HepG2 (cell line): Measurements from ENCODE around the gene BCAN. TPM values are rescaled to one million over a fixed set of nuclear protein-coding genes. Genes with fewer than 3 reads are reported as not detected.

Experiments used
- ATAC-seq: fragments of 200-7000 bp; cut with Tn5 transposase; 3 replicates; pipeline ENCODE4 v1.9.1; 2020; ENCODE audit warnings: mild to moderate bottlenecking, moderate library complexity
- BruUV-seq: library from RNA; stranded (reverse); fragments of 400-500 nt; replicated peaks from 2 replicates; lab custom pipeline; 2021; lab: Mats Ljungman, UMichigan
- CTCF ChIA-PET: fragments of 300-600 bp; formaldehyde crosslinking; extraction: SDS; loops from one replicate; lab custom pipeline; 2021; ENCODE audit warnings: low total read pairs, inconsistent platforms, low intra/inter-chr PET ratio; lab: Yijun Ruan, JAX
- POLR2A ChIA-PET: fragments of 350-600 bp; sonication (Branson Sonifier 250); formaldehyde crosslinking; loops from one replicate; lab custom pipeline; 2020; ENCODE audit warnings: antibody characterized with exemption, inconsistent platforms; lab: Yijun Ruan, JAX
- DNase-seq: peaks from one replicate; pipeline ENCODE4 v3.0.0-alpha.2; 2015; ENCODE audit warnings: low spot score
- FAIRE-seq: peaks from 3 replicates; lab custom pipeline; 2011; peaks lifted over from hg19 to GRCh38; lab: Jason Lieb, UNC
- H2AFZ ChIP-seq: one replicate; pipeline ENCODE4 v1.6.1; 2011; ENCODE audit warnings: low read length, inconsistent platforms
- H3K27ac ChIP-seq: fragments of 300-600 bp; 3 replicates; pipeline ENCODE4 v1.8.0; 2011; ENCODE audit warnings: mixed run types, mild to moderate bottlenecking, mixed read lengths, low read length, inconsistent platforms; ENCODE audit not compliant: insufficient read depth; ENCODE audit errors: extremely low read length
- H3K27me3 ChIP-seq, 2 experiments: fragments of 200-600 bp in 1 of 2; 2 replicates in 1 of 2; 3 replicates in 1 of 2; pipeline versions ENCODE4 v1.6.0 to v1.8.0; 2011; ENCODE audit warnings: low read length in 2 of 2, mild to moderate bottlenecking in 2 of 2, moderate library complexity in 2 of 2, inconsistent platforms in 1 of 2; ENCODE audit not compliant: insufficient read depth in 2 of 2, control insufficient read depth in 1 of 2
- H3K36me3 ChIP-seq, 2 experiments: fragments of 200-600 bp in 1 of 2; replicated peaks in 1 of 2; 2 replicates in 1 of 2; 3 replicates in 1 of 2; pipeline versions ENCODE4 v1.5.1 to v1.8.0; 2011; ENCODE audit warnings: low read length in 2 of 2, inconsistent platforms in 1 of 2; ENCODE audit not compliant: insufficient read depth in 2 of 2, control insufficient read depth in 1 of 2
- H3K4me1 ChIP-seq: 2 replicates; pipeline ENCODE4 v1.5.1; 2012; ENCODE audit warnings: low read length, inconsistent platforms; ENCODE audit not compliant: insufficient read depth
- H3K4me2 ChIP-seq: 2 replicates; pipeline ENCODE4 v1.6.0; 2011; ENCODE audit warnings: low read depth, low read length, inconsistent platforms
- H3K4me3 ChIP-seq, 3 experiments: fragments of 200-600 bp in 1 of 3; sonication (generic), shearing (Covaris generic) in 1 of 3; replicated peaks in 1 of 3; 2 replicates each; pipeline ENCODE4 v1.5.1; 2011 to 2016; ENCODE audit warnings: low read length in 3 of 3, inconsistent platforms in 2 of 3, low read depth in 2 of 3, mild to moderate bottlenecking in 2 of 3, control low read depth in 1 of 3, mixed read lengths in 1 of 3; ENCODE audit not compliant: insufficient read depth in 1 of 3
- H3K79me2 ChIP-seq: one replicate; pipeline ENCODE4 v1.6.1; 2011; ENCODE audit warnings: low read length, inconsistent platforms; ENCODE audit not compliant: insufficient read depth
- H3K9ac ChIP-seq: 2 replicates; pipeline ENCODE4 v1.6.0; 2011; ENCODE audit warnings: mild to moderate bottlenecking, low read depth, low read length, inconsistent platforms; ENCODE audit not compliant: insufficient read depth
- H3K9me3 ChIP-seq: 2 replicates; pipeline ENCODE4 v1.5.1; 2012; ENCODE audit warnings: mild to moderate bottlenecking, low read length
- H4K20me1 ChIP-seq: 2 replicates; pipeline ENCODE4 v1.6.0; 2011; ENCODE audit warnings: inconsistent platforms, mild to moderate bottlenecking, low read length, moderate library complexity; ENCODE audit not compliant: insufficient read depth
- AGO1 ChIP-seq: fragments of 200-400 bp; formaldehyde crosslinking; IDR thresholded peaks from 2 replicates; pipeline ENCODE4 v1.6.1; 2017; ENCODE audit warnings: mild to moderate bottlenecking, low read depth, low read length, moderate library complexity; ENCODE audit not compliant: poor library complexity, severe bottlenecking
- CEBPB ChIP-seq: IDR thresholded peaks from 2 replicates; pipeline ENCODE4 v1.6.1; 2011; ENCODE audit warnings: low read depth, low read length, improper control_type of control experiment, borderline replicate concordance
- CHD4 ChIP-seq: fragments of 200-600 bp; sonication (generic); IDR thresholded peaks from 2 replicates; pipeline ENCODE4 v1.7.0; 2017; ENCODE audit warnings: mild to moderate bottlenecking, low read length, borderline replicate concordance
- E2F2 ChIP-seq: sonication (generic); formaldehyde crosslinking; IDR thresholded peaks from 2 replicates; pipeline ENCODE4 v1.4.0; 2020; ENCODE audit warnings: missing genetic modification reagents, borderline replicate concordance
- FOXA1 ChIP-seq, 2 experiments: fragments of 450-650 bp in 1 of 2; sonication (generic) in 1 of 2; formaldehyde crosslinking in 1 of 2; IDR thresholded peaks; 2 replicates each; pipeline versions ENCODE4 v1.4.0 to v1.6.1; 2016 to 2020; ENCODE audit warnings: missing genetic modification reagents in 1 of 2
- FOXK1 ChIP-seq: sonication (generic); formaldehyde crosslinking; IDR thresholded peaks from 2 replicates; pipeline ENCODE4 v1.4.0; 2020; ENCODE audit warnings: low read depth, missing genetic modification reagents, borderline replicate concordance
- GATAD1 ChIP-seq: IDR thresholded peaks from 2 replicates; pipeline ENCODE4 v1.6.1; 2016; ENCODE audit warnings: missing genetic modification reagents, missing compliant biosample characterization
- MEF2D ChIP-seq: sonication (generic); formaldehyde crosslinking; IDR thresholded peaks from 2 replicates; pipeline ENCODE4 v1.5.1; 2020; ENCODE audit warnings: mild to moderate bottlenecking, missing genetic modification reagents
- SAP130 ChIP-seq: IDR thresholded peaks from 2 replicates; pipeline ENCODE4 v1.6.1; 2016; ENCODE audit warnings: low read depth
- WIZ ChIP-seq: sonication (generic); formaldehyde crosslinking; IDR thresholded peaks from 2 replicates; pipeline ENCODE4 v1.5.1; 2020; ENCODE audit warnings: mild to moderate bottlenecking, missing genetic modification reagents
- ZBTB25 ChIP-seq: IDR thresholded peaks from 2 replicates; pipeline ENCODE4 v1.6.1; 2018; ENCODE audit warnings: missing genetic modification reagents
- ZBTB7A ChIP-seq: sonication (generic); formaldehyde crosslinking; IDR thresholded peaks from 2 replicates; pipeline ENCODE4 v1.8.0; 2022; ENCODE audit warnings: mild to moderate bottlenecking, missing genetic modification reagents
- ZNF121 ChIP-seq: sonication (generic); formaldehyde crosslinking; IDR thresholded peaks from 2 replicates; pipeline ENCODE4 v1.5.0; 2020; ENCODE audit warnings: mild to moderate bottlenecking, missing genetic modification reagents
- ZNF724P ChIP-seq: sonication (generic); formaldehyde crosslinking; IDR thresholded peaks from 2 replicates; pipeline ENCODE4 v1.8.0; 2022; ENCODE audit warnings: missing genetic modification reagents, borderline replicate concordance
- ZNF737 ChIP-seq: sonication (generic); formaldehyde crosslinking; IDR thresholded peaks from 2 replicates; pipeline ENCODE4 v1.5.0; 2020; ENCODE audit warnings: missing genetic modification reagents, mild to moderate bottlenecking, borderline replicate concordance
- ZNF747 ChIP-seq: sonication (generic); formaldehyde crosslinking; IDR thresholded peaks from 2 replicates; pipeline ENCODE4 v1.8.1; 2023; ENCODE audit warnings: missing genetic modification reagents, mild to moderate bottlenecking, borderline replicate concordance
- ZNF879 ChIP-seq: sonication (generic); formaldehyde crosslinking; IDR thresholded peaks from 2 replicates; pipeline ENCODE4 v1.8.1; 2023; ENCODE audit warnings: missing genetic modification reagents
- WGBS: methylation state at CpG from one replicate; pipeline ENCODE4 v1.1.6; 2017; ENCODE audit warnings: low lambda C conversion rate; 5-methylcytosine and 5-hydroxymethylcytosine counted together
- in situ Hi-C: cut with HindIII; loops from 2 replicates; pipeline ENCODE4 v1.10.0; 2017; ENCODE audit warnings: low pct_unique_long_range_greater_than_20kb; ENCODE audit not compliant: extremely low pct_ligation_motif_present
- intact Hi-C: fragments of 100-400 bp; cut with micrococcal nuclease; formaldehyde crosslinking; loops from one replicate; pipeline ENCODE4 v1.10.0; 2022; ENCODE audit not compliant: unreplicated experiment
- polyA plus RNA-seq, 8 experiments: library from polyadenylated mRNA; depleted of rRNA in 3 of 8; stranded (reverse) in 7 of 8; unstranded in 1 of 8; fragments of >200 nt; fragmentation: Illumina TruSeq in 4 of 8; extraction: Trizol in 4 of 8; gene quantifications; 2 replicates each; pipeline versions ENCODE4 v1.2.1 to v1.2.3, GENCODE V29; 2011 to 2016; ENCODE audit warnings: low read depth in 4 of 8, missing spikeins in 1 of 8, mixed read lengths in 1 of 8; ENCODE audit not compliant: insufficient read depth in 1 of 8
- total RNA-seq, 5 experiments: library from RNA; depleted of rRNA; stranded (reverse); fragments of >200 nt; fragmentation: Illumina TruSeq; extraction: Trizol; gene quantifications; 2 replicates each; pipeline ENCODE4 v1.2.3, GENCODE V29; 2016; ENCODE audit warnings: low read depth in 1 of 5

Gene BCAN
- total and polyA plus RNA-seq, 2 of the 13 experiments (the other 11 are each of a cell fraction or from before 2014, with no cell fraction given) = not detected

- H3K9me3 ChIP-seq = no peaks in the 10 kb centered on the region
- no peaks in the 10 kb centered on the region for H4K20me1 ChIP-seq
- no peak for DNase-seq
- intact Hi-C loops (no loop called here), in situ Hi-C loops (no loop called here)
- ChIA-PET CTCF (interaction anchor here (0.7 kb wide), 1 partner anchor 119 kb away, joined by 3 read pairs; no protein-coding TSS in a partner anchor), POLR2A (interaction anchor here (1.1 kb wide), 1 partner anchor 139 kb away, joined by 3 read pairs; no protein-coding TSS in a partner anchor)
- H3K36me3 ChIP-seq = peaks cover 7 to 46% of the 10 kb centered on the region in 2 experiments
- no peak overlapping the region for H3K4me3 ChIP-seq
- BruUV-seq = no TSS peak
- no peak for TF ChIP-seq ZNF747 (CRISPR knock-in tag)
- TF ChIP-seq CHD4 = no peak
- no peak for TF ChIP-seq MEF2D
- no peak for TF ChIP-seq ZNF737 (CRISPR knock-in tag)
- no peak for TF ChIP-seq WIZ (CRISPR knock-in tag)
- no peak for TF ChIP-seq ZBTB7A (CRISPR knock-in tag)
- TF ChIP-seq ZNF724P (CRISPR knock-in tag) = no peak
- no peak for TF ChIP-seq FOXK1
- no peak for TF ChIP-seq CEBPB
- no peak for TF ChIP-seq ZNF879
- no peak for TF ChIP-seq ZNF121 (CRISPR knock-in tag)
- TF ChIP-seq SAP130 (CRISPR knock-in tag) = no peak
- TF ChIP-seq ZBTB25 (CRISPR knock-in tag) = no peak
- TF ChIP-seq FOXA1 (IDR thresholded peaks at IDR 0.05) = no peak
- TF ChIP-seq FOXA1 (CRISPR knock-in tag; IDR thresholded peaks at IDR 0.05) = no peak
- TF ChIP-seq AGO1 = no peak
- TF ChIP-seq GATAD1 (CRISPR knock-in tag) = no peak
- no peak for TF ChIP-seq E2F2 (CRISPR knock-in tag)
- no peak overlapping the region for H3K9ac ChIP-seq
- 100% methylated on average over 3 of the region's 3 CpGs for WGBS
- peaks cover 22% of the 10 kb centered on the region for H3K4me1 ChIP-seq
- H3K27me3 ChIP-seq = no peaks in the 10 kb centered on the region
- no peak for ATAC-seq
- H3K79me2 ChIP-seq = peaks cover 22% of the 10 kb centered on the region
- no peak overlapping the region for H2AFZ ChIP-seq
- FAIRE-seq = no peak
- no peak overlapping the region for H3K27ac ChIP-seq
- no peak overlapping the region for H3K4me2 ChIP-seq
Measured at GRCh38 chr1:156596426-156596825, 45.5 kb upstream of the BCAN start.
